ENCODE results near the gene USP9X. TPM values are rescaled to one million over a fixed set of nuclear protein-coding genes. Genes with fewer than 3 reads are reported as not detected.

The USP9X gene
- polyA plus RNA-seq, 1 of the 3 experiments (the other 2 are of a cell fraction) = 13.2 TPM

- TF ChIP-seq ZBTB33 (IDR thresholded peaks at IDR 0.05; ENCODE audit: borderline replicate concordance, low read depth) = no peak
These were observed 115.5 kb downstream of the USP9X start (continued) for GRCh38 chrX:41200785-41201184.

GRCh38 chrX:41209853-41210252, 124.6 kb downstream of the USP9X start:
- Histone ChIP-seq H2AFZ (ENCODE audit: low read depth) (no peak overlapping the region), H4K20me1 (ENCODE audit: insufficient read depth) (no peaks in the 10 kb centered on the region), H3K9ac (no peak overlapping the region), H3K4me1 (ENCODE audit: control insufficient read depth in 1 of 2, insufficient read depth in 2 of 2, low read depth in 1 of 2, low read length in 1 of 2) (no peaks in the 10 kb centered on the region), H3K27me3 (ENCODE audit: insufficient read depth) (no peaks in the 10 kb centered on the region), H3K4me2 (no peak overlapping the region), H3K27ac (ENCODE audit: low read depth in 2 of 2, low read length in 1 of 2) (no peak overlapping the region), H3K9me3 (peaks cover 6% of the 10 kb centered on the region; the same call in 1 of the 2 replicates), H3K36me3 (replicated peaks in 1 of 2; ENCODE audit: control insufficient read depth in 1 of 2, insufficient read depth in 2 of 2, low read length in 1 of 2) (peaks cover 42 to 90% of the 10 kb centered on the region in 2 experiments), H3K9me2 (no peaks in the 10 kb centered on the region), H3K79me2 (ENCODE audit: insufficient read depth) (peaks cover 6% of the 10 kb centered on the region; the same call in 1 of the 2 replicates), H3K4me3 (ENCODE audit: low read depth in 2 of 2, low read length in 1 of 2) (no peak overlapping the region), H3F3A (replicated peaks; ENCODE audit: insufficient read depth) (peaks cover 13% of the 10 kb centered on the region)
- ChIA-PET POLR2A (no interaction called here), CTCF (interaction anchor here (0.6 to 2.5 kb wide), 2 partner anchors 18 to 30 kb away, joined by 3 to 8 read pairs; no protein-coding TSS in a partner anchor)
- no peak for TF ChIP-seq FOXM1 (IDR thresholded peaks at IDR 0.05; ENCODE audit: low read depth)
- TF ChIP-seq NFIC (IDR thresholded peaks at IDR 0.05; ENCODE audit: borderline replicate concordance) = no peak
- TF ChIP-seq, protein P1, sequence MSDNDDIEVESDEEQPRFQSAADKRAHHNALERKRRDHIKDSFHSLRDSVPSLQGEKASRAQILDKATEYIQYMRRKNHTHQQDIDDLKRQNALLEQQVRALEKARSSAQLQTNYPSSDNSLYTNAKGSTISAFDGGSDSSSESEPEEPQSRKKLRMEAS (IDR thresholded peaks at IDR 0.05; ENCODE audit: low read depth) = no peak
- no peak for TF ChIP-seq TEAD4 (IDR thresholded peaks at IDR 0.05; ENCODE audit: borderline replicate concordance, insufficient read depth)
- no peak for TF ChIP-seq YY1 (IDR thresholded peaks at IDR 0.05; ENCODE audit: low read depth)
- no peak for TF ChIP-seq MEF2A (IDR thresholded peaks at IDR 0.05; ENCODE audit: borderline replicate concordance, low read depth)
- no peak for TF ChIP-seq USF2 (IDR thresholded peaks at IDR 0.05; ENCODE audit: borderline replicate concordance, low read depth, low read length)
- no peak for TF ChIP-seq RFX5 (IDR thresholded peaks at IDR 0.05; ENCODE audit: low read length)
- no peak for TF ChIP-seq RCOR1 (IDR thresholded peaks at IDR 0.05; ENCODE audit: low read length)
- no peak for TF ChIP-seq RXRA (IDR thresholded peaks at IDR 0.05; ENCODE audit: borderline replicate concordance, low read depth)
- no peak for TF ChIP-seq SIN3A (IDR thresholded peaks at IDR 0.05; ENCODE audit: borderline replicate concordance, low read depth, low read length)
- no peak for TF ChIP-seq SMC3 (IDR thresholded peaks at IDR 0.05; ENCODE audit: low read depth, low read length)
- TF ChIP-seq EZH2phosphoT487 (IDR thresholded peaks at IDR 0.05; ENCODE audit: borderline replicate concordance, low read depth) = no peak
- TF ChIP-seq, protein P2, sequence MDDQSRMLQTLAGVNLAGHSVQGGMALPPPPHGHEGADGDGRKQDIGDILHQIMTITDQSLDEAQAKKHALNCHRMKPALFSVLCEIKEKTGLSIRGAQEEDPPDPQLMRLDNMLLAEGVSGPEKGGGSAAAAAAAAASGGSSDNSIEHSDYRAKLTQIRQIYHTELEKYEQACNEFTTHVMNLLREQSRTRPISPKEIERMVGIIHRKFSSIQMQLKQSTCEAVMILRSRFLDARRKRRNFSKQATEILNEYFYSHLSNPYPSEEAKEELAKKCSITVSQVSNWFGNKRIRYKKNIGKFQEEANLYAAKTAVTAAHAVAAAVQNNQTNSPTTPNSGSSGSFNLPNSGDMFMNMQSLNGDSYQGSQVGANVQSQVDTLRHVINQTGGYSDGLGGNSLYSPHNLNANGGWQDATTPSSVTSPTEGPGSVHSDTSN (IDR thresholded peaks at IDR 0.05) = no peak
- no peak for TF ChIP-seq CHD2 (IDR thresholded peaks at IDR 0.05; ENCODE audit: low read length, partially characterized antibody)
- TF ChIP-seq RAD21 (IDR thresholded peaks at IDR 0.05; ENCODE audit: low read length) = no peak
- TF ChIP-seq POLR2AphosphoS5 (IDR thresholded peaks at IDR 0.05; ENCODE audit: low read depth, low read length) = no peak
- 92% methylated on average over 1 of the region's 1 CpG for WGBS (ENCODE audit: low lambda C conversion rate)
- no peak for DNase-seq

All from SK-N-SH (cell line).